Spinal cord (tissue), 10 donors: ENCODE results near the gene TAF4. TPM values are rescaled to one million over a fixed set of nuclear protein-coding genes. Genes with fewer than 3 reads are reported as not detected.

Source experiments
- DNase-seq, 6 donors: peaks; one replicate each; pipeline versions ENCODE4 v3.0.0 to v3.0.0-alpha.2; 2013 to 2015; ENCODE audit warnings: low spot score in 6 of 6, low read depth in 4 of 6
- H3K27ac ChIP-seq: one replicate; pipeline ENCODE4 v1.5.1; 2013; ENCODE audit warnings: low read depth, low read length, control low read depth
- H3K27me3 ChIP-seq: one replicate; pipeline ENCODE4 v1.6.1; 2013; ENCODE audit warnings: low read length; ENCODE audit not compliant: control insufficient read depth, insufficient read depth
- H3K36me3 ChIP-seq: one replicate; pipeline ENCODE4 v1.6.1; 2013; ENCODE audit warnings: low read length; ENCODE audit not compliant: control insufficient read depth, insufficient read depth
- H3K4me1 ChIP-seq: one replicate; pipeline ENCODE4 v1.6.1; 2013; ENCODE audit warnings: low read length; ENCODE audit not compliant: control insufficient read depth, insufficient read depth
- H3K4me3 ChIP-seq: one replicate; pipeline ENCODE4 v1.5.1; 2013; ENCODE audit warnings: low read depth, low read length, control low read depth
- H3K9me3 ChIP-seq: one replicate; pipeline ENCODE4 v1.6.1; 2013; ENCODE audit warnings: low read length; ENCODE audit not compliant: control insufficient read depth, insufficient read depth
- WGBS: methylation state at CpG from one replicate; pipeline ENCODE4 v1.1.5; 2013; ENCODE audit warnings: missing lambda C conversion rate; ENCODE audit not compliant: insufficient coverage; 5-methylcytosine and 5-hydroxymethylcytosine counted together
- polyA plus RNA-seq, 2 donors: library from polyadenylated mRNA; unstranded; fragments of 120-200 nt; gene quantifications; one replicate each; pipeline ENCODE4 v1.2.1, GENCODE V29; 2013; ENCODE audit not compliant: insufficient read length in 2 of 2
- total RNA-seq, 2 donors: library from RNA; depleted of rRNA in 1 of 2; stranded (reverse); fragments of 120-200 nt in 1 of 2; fragments of >200 nt in 1 of 2; gene quantifications; one replicate each; pipeline versions ENCODE4 v1.2.3 to v1.2.4, GENCODE V29; 2013 to 2014
- donor health status: healthy.

Gene TAF4
- total and polyA plus RNA-seq, 4 donors = 7.2 to 20.4 (median 13.0) TPM

- Histone ChIP-seq H3K27me3 (no peaks in the 10 kb centered on the region), H3K27ac (no peak overlapping the region), H3K36me3 (peaks cover 20% of the 10 kb centered on the region), H3K4me3 (no peak overlapping the region), H3K9me3 (no peaks in the 10 kb centered on the region), H3K4me1 (peaks cover 68% of the 10 kb centered on the region)
- DNase-seq = no peak
- WGBS = 84% methylated on average over 13 of the region's 19 CpGs
Observed at GRCh38 chr20:62019144-62019805, 46.4 kb downstream of the TAF4 start.

- H3K9me3 ChIP-seq = no peaks in the 10 kb centered on the region
- H3K27ac ChIP-seq = no peak overlapping the region
- H3K36me3 ChIP-seq = peaks cover 27% of the 10 kb centered on the region
- no peaks in the 10 kb centered on the region for H3K27me3 ChIP-seq
- 88% methylated on average over 21 of the region's 23 CpGs for WGBS
- no peak for DNase-seq
- no peak overlapping the region for H3K4me3 ChIP-seq
- H3K4me1 ChIP-seq = peaks cover 68% of the 10 kb centered on the region
Observed at GRCh38 chr20:62018437-62019143, 47.1 kb downstream of the TAF4 start.

- no peak overlapping the region for H3K4me3 ChIP-seq
- DNase-seq = no peak
- WGBS = 61% methylated on average over 10 of the region's 24 CpGs
- H3K9me3 ChIP-seq = no peaks in the 10 kb centered on the region
- peaks cover 47% of the 10 kb centered on the region for H3K4me1 ChIP-seq
- no peaks in the 10 kb centered on the region for H3K27me3 ChIP-seq
- H3K36me3 ChIP-seq = peaks cover 45% of the 10 kb centered on the region
- H3K27ac ChIP-seq = no peak overlapping the region
Observed at GRCh38 chr20:62015540-62016288, 50.0 kb downstream of the TAF4 start.

- H3K4me3 ChIP-seq = no peak overlapping the region
- DNase-seq = no peak
- H3K27me3 ChIP-seq = no peaks in the 10 kb centered on the region
- no peak overlapping the region for H3K27ac ChIP-seq
- H3K4me1 ChIP-seq = peaks cover 40% of the 10 kb centered on the region
- H3K36me3 ChIP-seq = peaks cover 47% of the 10 kb centered on the region
- H3K9me3 ChIP-seq = no peaks in the 10 kb centered on the region
- WGBS = 69% methylated on average over 14 of the region's 14 CpGs
Observed at GRCh38 chr20:62014889-62015537, 50.7 kb downstream of the TAF4 start.

GRCh38 chr20:62014488-62014775 lies 51.2 kb downstream of the TAF4 start:
- Histone ChIP-seq H3K4me3 (no peak overlapping the region), H3K9me3 (no peaks in the 10 kb centered on the region), H3K4me1 (peaks cover 34% of the 10 kb centered on the region), H3K27ac (no peak overlapping the region), H3K27me3 (no peaks in the 10 kb centered on the region), H3K36me3 (peaks cover 47% of the 10 kb centered on the region)
- no peak for DNase-seq
- 84% methylated on average over 8 of the region's 12 CpGs for WGBS

GRCh38 chr20:62012631-62013030 lies 53.0 kb downstream of the TAF4 start:
- Histone ChIP-seq H3K27ac (no peak overlapping the region), H3K4me1 (peaks cover 21% of the 10 kb centered on the region), H3K9me3 (no peaks in the 10 kb centered on the region), H3K36me3 (peaks cover 64% of the 10 kb centered on the region), H3K4me3 (no peak overlapping the region), H3K27me3 (no peaks in the 10 kb centered on the region)
- WGBS = 97% methylated on average over 7 of the region's 12 CpGs
- no peak for DNase-seq

GRCh38 chr20:62011938-62012534 lies 53.6 kb downstream of the TAF4 start:
- Histone ChIP-seq H3K9me3 (no peaks in the 10 kb centered on the region), H3K4me3 (no peak overlapping the region), H3K27me3 (no peaks in the 10 kb centered on the region), H3K36me3 (peaks cover 70% of the 10 kb centered on the region), H3K27ac (no peak overlapping the region), H3K4me1 (peaks cover 21% of the 10 kb centered on the region)
- WGBS = 95% methylated on average over 18 of the region's 27 CpGs
- no peak for DNase-seq

GRCh38 chr20:62011403-62011790 lies 54.3 kb downstream of the TAF4 start:
- peaks cover 75% of the 10 kb centered on the region for H3K36me3 ChIP-seq

More at GRCh38 chr20:62011403-62011790, 54.3 kb downstream of the TAF4 start:
- no peaks in the 10 kb centered on the region for H3K27me3 ChIP-seq
- H3K4me3 ChIP-seq = no peak overlapping the region
- H3K4me1 ChIP-seq = peaks cover 19% of the 10 kb centered on the region
- H3K27ac ChIP-seq = no peak overlapping the region
- DNase-seq = no peak
- 93% methylated on average over 5 of the region's 6 CpGs for WGBS
- H3K9me3 ChIP-seq = no peaks in the 10 kb centered on the region
